ENCODE data around the gene CDT1.
A peak's percentile ranks its signal among the peaks of the same experiment; 100 is the strongest.

The CDT1 gene

GRCh38 chr16:88826070-88826840, 22.7 kb downstream of the CDT1 start:
- in situ Hi-C loops (cut with HindIII; ENCODE audit: low pct_ligation_motif_present, low sequenced_read_pairs), result no loop called here
- Histone ChIP-seq H3K27ac (no peak overlapping the region), H3K4me3 (ENCODE audit: low read depth, low read length) (no peak overlapping the region), H3K36me3 (replicated peaks) (no peaks in the 10 kb centered on the region), H3K27me3 (replicated peaks) (no peaks in the 10 kb centered on the region)
- no peak for TF ChIP-seq CTCF (IDR thresholded peaks at IDR 0.05; ENCODE audit: low read depth, low read length, missing control alignments)
- no peak for DNase-seq

- in situ Hi-C loops (cut with HindIII; ENCODE audit: low pct_ligation_motif_present, low sequenced_read_pairs), result no loop called here
- no peaks in the 10 kb centered on the region for H3K27me3 ChIP-seq (replicated peaks)
- no peak for TF ChIP-seq CTCF (IDR thresholded peaks at IDR 0.05; ENCODE audit: low read depth, low read length, missing control alignments)
- H3K4me3 ChIP-seq (ENCODE audit: low read depth, low read length), result no peak overlapping the region
- H3K36me3 ChIP-seq (replicated peaks), result no peaks in the 10 kb centered on the region
- no peak for DNase-seq
- H3K27ac ChIP-seq, result no peak overlapping the region
Observed at GRCh38 chr16:88827727-88828126, 24.1 kb downstream of the CDT1 start.

GRCh38 chr16:88828711-88829110, 25.1 kb downstream of the CDT1 start:
- no peak for TF ChIP-seq CTCF (IDR thresholded peaks at IDR 0.05; ENCODE audit: low read depth, low read length, missing control alignments)

GRCh38 chr16:88830258-88830657, 26.7 kb downstream of the CDT1 start:
- H3K27me3 ChIP-seq (replicated peaks), result no peaks in the 10 kb centered on the region

More at GRCh38 chr16:88828711-88829110, 25.1 kb downstream of the CDT1 start:
- no peak overlapping the region for H3K27ac ChIP-seq
- H3K4me3 ChIP-seq (ENCODE audit: low read depth, low read length), result no peak overlapping the region
- H3K27me3 ChIP-seq (replicated peaks), result no peaks in the 10 kb centered on the region
- no peaks in the 10 kb centered on the region for H3K36me3 ChIP-seq (replicated peaks)
- DNase-seq, result no peak
- in situ Hi-C loops (cut with HindIII; ENCODE audit: low pct_ligation_motif_present, low sequenced_read_pairs), result no loop called here

GRCh38 chr16:88830783-88831182, 27.2 kb downstream of the CDT1 start:
- no peak overlapping the region for H3K4me3 ChIP-seq (ENCODE audit: low read depth, low read length)
- TF ChIP-seq CTCF (IDR thresholded peaks at IDR 0.05; ENCODE audit: low read depth, low read length, missing control alignments), result no peak
- H3K36me3 ChIP-seq (replicated peaks), result no peaks in the 10 kb centered on the region
- in situ Hi-C loops (cut with HindIII; ENCODE audit: low pct_ligation_motif_present, low sequenced_read_pairs), result no loop called here
- H3K27me3 ChIP-seq (replicated peaks), result no peaks in the 10 kb centered on the region
- no peak for DNase-seq
- no peak overlapping the region for H3K27ac ChIP-seq

More at GRCh38 chr16:88830258-88830657, 26.7 kb downstream of the CDT1 start:
- no peak for TF ChIP-seq CTCF (IDR thresholded peaks at IDR 0.05; ENCODE audit: low read depth, low read length, missing control alignments)
- DNase-seq, result no peak
- no peaks in the 10 kb centered on the region for H3K36me3 ChIP-seq (replicated peaks)
- H3K4me3 ChIP-seq (ENCODE audit: low read depth, low read length), result no peak overlapping the region
- H3K27ac ChIP-seq, result no peak overlapping the region
- in situ Hi-C loops (cut with HindIII; ENCODE audit: low pct_ligation_motif_present, low sequenced_read_pairs), result no loop called here

GRCh38 chr16:88831838-88832237, 28.2 kb downstream of the CDT1 start:
- Histone ChIP-seq H3K36me3 (replicated peaks) (no peaks in the 10 kb centered on the region), H3K27ac (no peak overlapping the region), H3K4me3 (ENCODE audit: low read depth, low read length) (no peak overlapping the region), H3K27me3 (replicated peaks) (no peaks in the 10 kb centered on the region)
- peak; percentile 33 for TF ChIP-seq CTCF (IDR thresholded peaks at IDR 0.05; ENCODE audit: low read depth, low read length, missing control alignments)
- DNase-seq, result no peak
- in situ Hi-C loops (cut with HindIII; ENCODE audit: low pct_ligation_motif_present, low sequenced_read_pairs), result no loop called here
